Measurements from ENCODE around the gene SPRYD7.

DNA sequence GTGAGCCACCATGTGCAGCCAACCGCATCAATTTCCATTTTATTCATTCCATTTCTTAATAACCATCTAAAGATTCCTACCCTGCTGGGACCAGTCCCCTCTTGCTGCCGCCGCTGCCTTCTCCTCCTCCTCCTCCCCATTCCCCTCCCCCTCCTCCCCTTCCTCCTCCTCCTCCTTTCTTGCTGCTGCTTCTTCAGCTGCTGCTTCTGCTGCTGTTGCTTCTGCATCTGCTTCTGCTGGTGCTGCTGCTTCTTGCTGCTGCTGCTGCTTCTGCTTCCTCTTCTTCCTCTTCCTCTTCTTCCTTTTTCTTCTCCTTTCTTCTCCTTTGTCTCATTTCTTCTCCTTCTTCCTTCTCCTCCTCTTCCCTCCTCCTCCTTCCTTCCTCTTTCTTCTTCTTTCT, 20.0 kb upstream of the SPRYD7 start:
- TF ChIP-seq, protein P1, sequence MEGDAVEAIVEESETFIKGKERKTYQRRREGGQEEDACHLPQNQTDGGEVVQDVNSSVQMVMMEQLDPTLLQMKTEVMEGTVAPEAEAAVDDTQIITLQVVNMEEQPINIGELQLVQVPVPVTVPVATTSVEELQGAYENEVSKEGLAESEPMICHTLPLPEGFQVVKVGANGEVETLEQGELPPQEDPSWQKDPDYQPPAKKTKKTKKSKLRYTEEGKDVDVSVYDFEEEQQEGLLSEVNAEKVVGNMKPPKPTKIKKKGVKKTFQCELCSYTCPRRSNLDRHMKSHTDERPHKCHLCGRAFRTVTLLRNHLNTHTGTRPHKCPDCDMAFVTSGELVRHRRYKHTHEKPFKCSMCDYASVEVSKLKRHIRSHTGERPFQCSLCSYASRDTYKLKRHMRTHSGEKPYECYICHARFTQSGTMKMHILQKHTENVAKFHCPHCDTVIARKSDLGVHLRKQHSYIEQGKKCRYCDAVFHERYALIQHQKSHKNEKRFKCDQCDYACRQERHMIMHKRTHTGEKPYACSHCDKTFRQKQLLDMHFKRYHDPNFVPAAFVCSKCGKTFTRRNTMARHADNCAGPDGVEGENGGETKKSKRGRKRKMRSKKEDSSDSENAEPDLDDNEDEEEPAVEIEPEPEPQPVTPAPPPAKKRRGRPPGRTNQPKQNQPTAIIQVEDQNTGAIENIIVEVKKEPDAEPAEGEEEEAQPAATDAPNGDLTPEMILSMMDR (IDR thresholded peaks at IDR 0.05): no peak
- TF ChIP-seq POLR2A (IDR thresholded peaks at IDR 0.05) (no peak), POLR2AphosphoS5 (IDR thresholded peaks at IDR 0.05) (no peak), EP300 (IDR thresholded peaks at IDR 0.05) (no peak)
